IPS DF 6.9 (cell line): Measurements from ENCODE around the gene C17orf78.
A peak's percentile ranks its signal among the peaks of the same experiment; 100 is the strongest.

Experiments
- DNase-seq: peaks from one replicate; pipeline ENCODE4 v3.0.0-alpha.2; 2013; ENCODE audit warnings: low read depth, low spot score
- H3K27ac ChIP-seq: one replicate; pipeline ENCODE4 v1.5.1; 2013; ENCODE audit warnings: low read length, control low read depth
- H3K27me3 ChIP-seq: 2 replicates; pipeline ENCODE4 v1.6.1; 2013; ENCODE audit warnings: mild to moderate bottlenecking, low read length; ENCODE audit not compliant: control insufficient read depth, insufficient read depth
- H3K36me3 ChIP-seq: 2 replicates; pipeline ENCODE4 v1.6.1; 2013; ENCODE audit warnings: low read length; ENCODE audit not compliant: control insufficient read depth, insufficient read depth
- H3K4me1 ChIP-seq: 2 replicates; pipeline ENCODE4 v1.6.1; 2013; ENCODE audit warnings: low read length; ENCODE audit not compliant: control insufficient read depth, insufficient read depth
- H3K4me3 ChIP-seq: 2 replicates; pipeline ENCODE4 v1.5.1; 2013; ENCODE audit warnings: mild to moderate bottlenecking, low read length
- H3K9me3 ChIP-seq: 2 replicates; pipeline ENCODE4 v1.6.1; 2013; ENCODE audit warnings: low read length, inconsistent platforms; ENCODE audit not compliant: control insufficient read depth, insufficient read depth
- WGBS: extraction: QIAGEN DNeasy Blood & Tissue Kit; methylation state at CpG from one replicate; pipeline ENCODE4 v1.1.7; 2013; ENCODE audit warnings: mixed read lengths, missing lambda C conversion rate; ENCODE audit not compliant: insufficient read length, insufficient coverage; 5-methylcytosine and 5-hydroxymethylcytosine counted together

Gene C17orf78

DNA sequence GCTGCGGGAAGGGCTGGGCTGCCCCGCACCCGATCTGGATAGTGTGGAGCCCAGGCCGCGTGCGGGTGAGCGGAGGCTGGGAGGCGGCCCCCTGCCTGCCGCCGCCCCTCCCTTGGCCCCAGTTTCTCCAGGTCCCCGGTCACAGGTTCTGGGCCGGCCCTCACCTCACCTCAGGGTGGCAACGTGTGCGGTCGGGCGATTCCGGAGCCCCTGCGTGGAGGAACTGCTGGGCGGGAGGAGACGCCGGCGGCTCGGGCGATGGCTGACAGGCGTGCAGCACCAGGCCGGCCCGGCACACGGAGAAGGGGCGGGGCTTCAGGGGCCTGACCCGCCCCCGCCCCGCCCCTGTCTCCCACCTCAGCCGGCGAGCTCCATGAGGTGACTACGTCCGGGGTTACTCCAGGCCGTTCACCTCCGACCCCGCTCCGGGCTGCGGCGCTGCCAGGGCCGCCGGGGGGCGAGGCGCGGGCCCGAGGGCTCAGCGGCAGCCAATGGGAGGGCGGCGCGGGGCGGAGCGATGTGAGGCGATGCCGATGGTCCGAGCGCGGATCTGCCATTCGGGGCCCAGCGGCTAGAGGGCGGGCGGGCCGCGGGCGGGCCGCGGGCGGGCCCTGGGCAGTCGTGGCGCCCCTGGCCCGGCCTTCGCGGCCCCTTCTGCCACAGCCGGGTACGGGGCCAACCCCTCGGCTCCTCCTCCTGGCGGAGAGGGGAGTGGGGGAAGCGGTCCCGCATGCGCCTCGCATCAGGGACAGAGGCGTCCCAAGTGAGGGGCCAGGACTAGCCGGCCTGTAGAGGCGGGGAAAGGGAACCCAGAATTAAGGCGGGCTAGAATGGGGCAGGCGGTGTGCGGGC lies 16.7 kb upstream of the C17orf78 start:
- Histone ChIP-seq H3K4me3 (peak overlapping the region; percentile 91), H3K9me3 (no peaks in the 10 kb centered on the region), H3K36me3 (no peaks in the 10 kb centered on the region), H3K4me1 (peaks cover 1% of the 10 kb centered on the region; the same call in 1 of the 2 replicates), H3K27ac (no peak overlapping the region), H3K27me3 (no peaks in the 10 kb centered on the region)
- WGBS = no CpG with 5 or more reads among the region's 88 CpGs
- DNase-seq = peak; percentile 95

DNA sequence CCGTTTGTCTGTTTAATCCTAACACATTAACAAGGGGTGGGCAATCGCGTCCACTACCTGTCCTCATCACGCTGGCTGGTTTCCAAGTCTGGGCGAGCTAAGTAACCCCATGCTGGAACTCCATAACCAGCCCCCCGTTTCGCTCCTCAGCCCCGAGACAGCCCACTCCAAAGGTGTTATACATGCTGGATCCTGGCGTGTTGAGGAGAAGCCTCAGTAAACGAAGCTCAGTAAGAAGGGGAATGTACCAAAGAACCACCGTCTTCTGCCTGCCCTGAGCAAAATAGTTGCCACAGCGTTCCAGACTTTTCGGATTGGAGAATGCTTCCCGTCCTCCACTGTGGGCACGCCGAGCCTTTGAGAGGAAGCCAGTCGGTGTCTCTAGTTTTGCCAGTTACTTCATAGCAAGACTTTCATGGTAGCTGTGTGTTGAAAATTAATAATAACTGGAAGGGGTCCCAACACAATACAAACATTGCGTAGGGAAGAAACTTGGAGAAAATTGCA lies 16.1 kb upstream of the C17orf78 start:
- DNase-seq = no peak
- Histone ChIP-seq H3K9me3 (no peaks in the 10 kb centered on the region), H3K4me3 (no peak overlapping the region; the same call in 1 of the 2 replicates), H3K4me1 (peaks cover 1% of the 10 kb centered on the region; the same call in 1 of the 2 replicates), H3K27me3 (no peaks in the 10 kb centered on the region), H3K36me3 (no peaks in the 10 kb centered on the region), H3K27ac (no peak overlapping the region)
- WGBS = no CpG with 5 or more reads among the region's 18 CpGs

DNA sequence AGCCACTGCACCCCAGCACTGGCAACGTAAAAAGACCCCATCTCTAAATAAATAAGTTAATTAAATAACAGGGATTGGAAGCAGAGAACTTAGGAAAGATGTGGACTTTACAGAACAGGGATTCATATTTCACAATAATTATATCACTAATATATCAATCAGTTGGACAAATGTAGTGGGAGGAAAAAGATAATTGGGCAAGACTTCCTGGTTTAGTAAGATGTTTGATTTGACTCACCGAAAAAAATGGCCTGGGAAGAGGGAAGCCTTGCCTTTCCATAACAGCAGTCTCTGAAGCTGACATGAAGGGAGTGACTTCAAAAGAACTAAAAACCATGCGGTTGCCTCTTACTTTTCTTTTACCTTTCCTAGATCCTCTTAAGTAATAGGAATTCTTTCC lies 15.2 kb upstream of the C17orf78 start:
- H3K27ac ChIP-seq = no peak overlapping the region
- WGBS = no CpG with 5 or more reads among the region's 3 CpGs
- no peaks in the 10 kb centered on the region for H3K36me3 ChIP-seq
- no peaks in the 10 kb centered on the region for H3K9me3 ChIP-seq
- H3K4me1 ChIP-seq = peaks cover 1% of the 10 kb centered on the region; the same call in 1 of the 2 replicates
- DNase-seq = no peak
- no peaks in the 10 kb centered on the region for H3K27me3 ChIP-seq
- no peak overlapping the region for H3K4me3 ChIP-seq

DNA sequence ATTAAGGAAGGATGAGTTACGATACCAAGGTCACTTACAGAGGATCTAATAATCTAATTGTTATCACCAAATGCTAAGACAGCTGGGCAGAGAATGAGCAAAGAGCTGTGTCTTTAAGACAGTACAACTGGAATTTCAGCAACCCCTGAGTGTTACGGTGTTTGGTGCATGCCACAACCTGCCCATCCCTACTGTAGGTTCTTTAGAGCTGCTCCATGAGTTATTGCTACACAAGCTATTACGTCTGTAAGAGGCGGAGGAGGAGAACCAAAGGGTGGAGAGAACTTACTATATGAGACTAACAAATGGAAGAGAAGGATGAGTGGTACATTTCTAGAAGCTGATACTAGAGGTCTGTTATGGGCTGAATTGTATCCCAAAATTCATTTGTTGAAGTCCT lies 14.2 kb upstream of the C17orf78 start:
- no peaks in the 10 kb centered on the region for H3K27me3 ChIP-seq
- no peak overlapping the region for H3K4me3 ChIP-seq
- WGBS = no CpG with 5 or more reads among the region's 4 CpGs
- H3K9me3 ChIP-seq = no peaks in the 10 kb centered on the region
- DNase-seq = no peak
- H3K27ac ChIP-seq = no peak overlapping the region
- H3K4me1 ChIP-seq = peaks cover 1% of the 10 kb centered on the region; the same call in 1 of the 2 replicates
- H3K36me3 ChIP-seq = no peaks in the 10 kb centered on the region

DNA sequence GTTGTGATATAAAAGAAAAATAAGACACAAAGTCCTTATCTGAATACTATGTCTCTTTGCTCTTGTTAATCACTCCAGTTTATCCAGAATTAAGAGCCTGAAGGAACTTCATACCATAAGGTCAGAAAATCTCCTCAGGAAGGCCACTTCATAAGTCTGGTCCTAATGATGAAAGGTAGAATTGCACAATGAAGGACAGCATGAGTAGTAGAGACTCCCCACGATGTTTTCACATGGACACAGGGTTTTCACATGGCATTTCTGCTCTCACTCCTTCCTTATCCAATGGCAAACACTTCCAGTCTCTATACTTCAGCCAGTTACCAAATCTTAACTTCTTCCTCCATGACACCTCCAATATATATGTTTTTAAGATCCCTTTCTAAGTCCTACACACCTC lies 10.2 kb upstream of the C17orf78 start:
- Histone ChIP-seq H3K4me1 (no peaks in the 10 kb centered on the region), H3K27me3 (no peaks in the 10 kb centered on the region), H3K4me3 (no peak overlapping the region), H3K27ac (no peak overlapping the region), H3K9me3 (no peaks in the 10 kb centered on the region), H3K36me3 (no peaks in the 10 kb centered on the region)
- no peak for DNase-seq
- no CpG with 5 or more reads among the region's 1 CpG for WGBS

DNA sequence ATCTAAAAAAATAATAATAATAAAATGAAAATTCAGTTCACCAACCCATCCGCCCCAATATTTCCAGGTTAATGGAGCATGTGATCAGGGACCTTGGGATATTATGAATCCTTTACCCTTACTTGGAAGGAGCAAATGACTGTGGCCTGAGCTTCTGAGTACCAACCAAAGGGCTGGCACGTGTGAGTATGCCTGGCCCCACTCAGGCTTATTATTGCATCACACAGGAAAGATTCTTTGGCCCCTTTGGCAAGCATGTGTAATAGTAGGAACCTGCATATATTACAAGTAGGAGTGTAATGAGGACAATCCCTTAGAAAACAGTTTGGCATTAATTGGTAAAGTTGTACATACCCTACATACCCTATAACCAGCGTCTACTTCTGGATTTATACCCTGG lies 7.2 kb upstream of the C17orf78 start:
- Histone ChIP-seq H3K36me3 (no peaks in the 10 kb centered on the region), H3K4me3 (no peak overlapping the region), H3K4me1 (no peaks in the 10 kb centered on the region), H3K27me3 (no peaks in the 10 kb centered on the region), H3K27ac (no peak overlapping the region), H3K9me3 (no peaks in the 10 kb centered on the region)
- DNase-seq = no peak
- no CpG with 5 or more reads among the region's 3 CpGs for WGBS

DNA sequence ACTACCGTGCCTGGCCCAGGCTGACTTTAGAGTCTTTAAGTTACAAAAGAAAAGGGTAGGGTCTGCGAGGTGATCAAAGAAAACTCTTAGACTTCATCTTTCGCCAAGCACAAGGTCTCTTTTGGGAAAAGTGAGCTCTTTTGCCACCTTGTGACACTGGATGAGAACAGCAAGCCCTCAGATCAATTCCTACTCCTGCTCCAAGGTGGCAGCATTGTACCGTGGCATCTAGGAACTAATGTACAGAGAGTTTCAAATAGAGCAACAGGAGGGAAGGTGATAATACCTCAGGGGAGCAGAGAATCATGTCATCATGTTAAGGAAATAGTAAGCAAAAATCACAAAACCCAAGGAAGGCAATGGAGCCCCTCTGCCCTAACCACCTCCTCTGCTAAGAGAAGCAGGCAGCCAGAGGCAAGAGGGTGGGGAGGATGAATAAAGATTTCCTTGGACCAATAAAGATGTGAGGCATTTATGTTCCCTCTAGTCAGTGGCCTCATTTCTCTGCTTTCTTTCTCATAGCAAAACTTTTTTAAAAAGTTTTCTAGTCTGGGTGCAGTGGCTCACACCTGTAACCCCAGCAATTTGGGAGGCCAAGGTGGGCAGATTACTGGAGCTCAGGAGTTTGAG lies 2.1 kb upstream of the C17orf78 start:
- Histone ChIP-seq H3K27me3 (no peaks in the 10 kb centered on the region), H3K9me3 (no peaks in the 10 kb centered on the region), H3K36me3 (no peaks in the 10 kb centered on the region), H3K4me3 (no peak overlapping the region), H3K27ac (no peak overlapping the region), H3K4me1 (no peaks in the 10 kb centered on the region)
- WGBS = no CpG with 5 or more reads among the region's 4 CpGs
- DNase-seq = peak; percentile 82

DNA sequence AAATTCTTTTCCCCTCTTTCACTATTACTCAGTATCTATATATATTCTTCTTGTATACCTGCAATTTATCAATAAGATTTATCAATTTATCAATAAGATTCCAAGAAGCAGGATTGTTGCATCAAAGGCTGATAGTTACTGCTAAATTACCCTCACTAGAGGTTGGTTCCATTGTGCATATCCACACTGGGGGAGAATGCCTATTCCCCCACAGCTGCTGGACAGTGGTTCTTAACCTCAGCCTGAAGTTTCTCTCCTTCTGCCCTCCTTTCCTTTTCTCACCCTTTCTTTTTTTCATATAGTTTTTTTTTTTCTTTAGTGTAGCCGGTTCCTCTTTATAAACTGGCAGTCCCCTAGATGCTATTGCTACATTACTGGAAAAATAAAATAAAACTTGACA lies 6.3 kb downstream of the C17orf78 start:
- H3K4me3 ChIP-seq = no peak overlapping the region
- no peaks in the 10 kb centered on the region for H3K4me1 ChIP-seq
- no peak for DNase-seq
- WGBS = no CpG with 5 or more reads among the region's 1 CpG
- H3K27ac ChIP-seq = no peak overlapping the region
- no peaks in the 10 kb centered on the region for H3K27me3 ChIP-seq
- no peaks in the 10 kb centered on the region for H3K9me3 ChIP-seq
- no peaks in the 10 kb centered on the region for H3K36me3 ChIP-seq

DNA sequence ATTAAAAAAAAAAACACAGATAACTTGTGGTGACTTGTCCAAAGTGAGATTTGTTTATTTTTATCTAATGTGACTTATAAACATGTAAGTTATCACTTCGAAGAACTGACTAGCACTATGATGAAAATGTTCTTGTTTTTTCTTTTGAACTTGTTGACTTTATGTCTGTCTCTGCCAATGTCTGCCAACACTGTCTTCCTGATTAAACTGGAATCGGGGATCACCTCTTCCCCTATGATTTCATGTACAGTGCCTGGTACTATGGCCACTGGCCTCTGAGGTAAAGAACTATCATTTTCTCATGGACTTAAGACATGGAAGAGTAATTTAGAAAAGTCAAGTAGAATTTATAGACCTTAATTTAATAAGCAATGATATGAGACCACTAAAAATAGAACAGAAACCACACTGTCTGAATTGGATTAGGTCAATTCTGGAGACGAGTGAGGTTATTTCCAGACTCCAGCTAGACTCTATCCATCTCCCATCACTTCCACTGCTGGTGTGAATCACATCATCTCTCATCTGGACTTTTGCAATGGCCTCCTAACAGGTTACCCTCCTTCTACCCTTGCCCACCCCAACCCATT lies 8.9 kb downstream of the C17orf78 start:
- WGBS = no CpG with 5 or more reads among the region's 3 CpGs
- H3K27me3 ChIP-seq = no peaks in the 10 kb centered on the region

DNA sequence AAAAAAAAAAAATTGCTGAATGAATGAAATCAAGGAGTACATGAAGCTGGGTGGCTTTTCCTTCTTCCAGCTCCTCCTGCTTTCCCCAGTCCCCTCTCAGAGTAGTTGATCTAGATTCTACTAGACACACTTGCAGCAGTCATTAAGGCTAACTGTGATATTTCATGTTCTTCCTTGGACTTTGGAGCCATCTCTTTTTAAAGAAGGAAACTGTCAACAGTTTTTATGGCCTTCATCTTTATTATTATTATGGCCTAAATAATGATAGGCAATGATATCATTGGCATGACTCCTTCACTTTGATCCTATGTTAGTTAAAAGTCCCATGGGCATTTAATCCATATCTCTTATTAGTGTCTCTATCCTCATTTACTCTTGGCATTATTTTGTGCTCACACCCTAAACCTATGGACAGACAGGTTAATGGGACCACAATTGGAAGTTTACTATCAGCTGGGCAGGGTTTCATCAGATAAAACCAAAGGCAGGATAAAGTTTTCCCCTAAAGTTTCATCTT lies 9.7 kb downstream of the C17orf78 start:
- Histone ChIP-seq H3K4me1 (no peaks in the 10 kb centered on the region), H3K27ac (no peak overlapping the region), H3K9me3 (no peaks in the 10 kb centered on the region), H3K4me3 (no peak overlapping the region), H3K36me3 (no peaks in the 10 kb centered on the region), H3K27me3 (no peaks in the 10 kb centered on the region)
- no peak for DNase-seq

More for the DNA sequence above, 8.9 kb downstream of the C17orf78 start:
- H3K27ac ChIP-seq = no peak overlapping the region
- no peak for DNase-seq
- no peaks in the 10 kb centered on the region for H3K36me3 ChIP-seq
- no peak overlapping the region for H3K4me3 ChIP-seq
- H3K4me1 ChIP-seq = no peaks in the 10 kb centered on the region
- no peaks in the 10 kb centered on the region for H3K9me3 ChIP-seq
